ENCODE results near the gene RHBDD2. TPM values are rescaled to one million over a fixed set of nuclear protein-coding genes. Genes with fewer than 3 reads are reported as not detected.

RHBDD2 gene
- total RNA-seq, 1 donor from 2014 or later, result 34.1 TPM

GRCh38 chr7:75922966-75923603, 44.3 kb downstream of the RHBDD2 start:
- TF ChIP-seq POLR2A (IDR thresholded peaks at IDR 0.05) (no peak), CTCF (IDR thresholded peaks at IDR 0.05) (no peak), POLR2AphosphoS5 (IDR thresholded peaks at IDR 0.05; ENCODE audit: insufficient read depth in 1 of 2, low read depth in 1 of 2) (no peak)

GRCh38 chr7:75924256-75924655, 45.4 kb downstream of the RHBDD2 start:
- intact Hi-C loops (cut with DNase I), result no loop called here
- H3K4me3 ChIP-seq, result no peak overlapping the region

More at GRCh38 chr7:75922966-75923603, 44.3 kb downstream of the RHBDD2 start:
- Histone ChIP-seq H3K27ac (no peak overlapping the region), H3K27me3 (no peaks in the 10 kb centered on the region), H3K9me3 (no peaks in the 10 kb centered on the region), H3K36me3 (no peaks in the 10 kb centered on the region), H3K4me1 (peaks cover 23% of the 10 kb centered on the region), H3K4me3 (no peak overlapping the region)
- intact Hi-C loops (cut with DNase I), result no loop called here
- no peak for DNase-seq (ENCODE audit: extremely low spot score in 2 of 2)

GRCh38 chr7:75924889-75925288, 46.1 kb downstream of the RHBDD2 start:
- Histone ChIP-seq H3K27ac (no peak overlapping the region), H3K9me3 (no peaks in the 10 kb centered on the region), H3K4me3 (no peak overlapping the region), H3K27me3 (no peaks in the 10 kb centered on the region), H3K4me1 (peaks cover 10% of the 10 kb centered on the region), H3K36me3 (no peaks in the 10 kb centered on the region)
- intact Hi-C loops (cut with DNase I), result no loop called here
- no peak for TF ChIP-seq CTCF (IDR thresholded peaks at IDR 0.05)
- no peak for TF ChIP-seq POLR2A (IDR thresholded peaks at IDR 0.05)
- no peak for TF ChIP-seq POLR2AphosphoS5 (IDR thresholded peaks at IDR 0.05; ENCODE audit: insufficient read depth in 1 of 2, low read depth in 1 of 2)
- no peak for DNase-seq (ENCODE audit: extremely low spot score in 2 of 2)

More at GRCh38 chr7:75924256-75924655, 45.4 kb downstream of the RHBDD2 start:
- Histone ChIP-seq H3K27ac (no peak overlapping the region), H3K4me1 (peaks cover 17% of the 10 kb centered on the region), H3K36me3 (no peaks in the 10 kb centered on the region), H3K9me3 (no peaks in the 10 kb centered on the region), H3K27me3 (no peaks in the 10 kb centered on the region)
- no peak for DNase-seq (ENCODE audit: extremely low spot score in 2 of 2)
- TF ChIP-seq POLR2A (IDR thresholded peaks at IDR 0.05) (no peak), CTCF (IDR thresholded peaks at IDR 0.05) (no peak), POLR2AphosphoS5 (IDR thresholded peaks at IDR 0.05; ENCODE audit: insufficient read depth in 1 of 2, low read depth in 1 of 2) (no peak)

- no peaks in the 10 kb centered on the region for H3K9me3 ChIP-seq
- TF ChIP-seq POLR2AphosphoS5 (IDR thresholded peaks at IDR 0.05; ENCODE audit: insufficient read depth in 1 of 2, low read depth in 1 of 2), result no peak
- no peak for TF ChIP-seq POLR2A (IDR thresholded peaks at IDR 0.05)
- no peak for TF ChIP-seq CTCF (IDR thresholded peaks at IDR 0.05)
- DNase-seq (ENCODE audit: extremely low spot score in 2 of 2), result no peak
- H3K36me3 ChIP-seq, result no peaks in the 10 kb centered on the region
- no peaks in the 10 kb centered on the region for H3K27me3 ChIP-seq
- H3K4me1 ChIP-seq, result peaks cover 4% of the 10 kb centered on the region
- no peak overlapping the region for H3K4me3 ChIP-seq
- no peak overlapping the region for H3K27ac ChIP-seq
- intact Hi-C loops (cut with DNase I), result no loop called here
Measured at GRCh38 chr7:75925717-75926435, 47.0 kb downstream of the RHBDD2 start.

- Histone ChIP-seq H3K27me3 (no peaks in the 10 kb centered on the region), H3K27ac (no peak overlapping the region), H3K4me1 (peaks cover 9% of the 10 kb centered on the region), H3K36me3 (no peaks in the 10 kb centered on the region), H3K4me3 (no peak overlapping the region), H3K9me3 (no peaks in the 10 kb centered on the region)
- intact Hi-C loops (cut with DNase I), result no loop called here
- DNase-seq (ENCODE audit: extremely low spot score in 2 of 2), result no peak
- TF ChIP-seq CTCF (IDR thresholded peaks at IDR 0.05) (no peak), POLR2A (IDR thresholded peaks at IDR 0.05) (no peak), POLR2AphosphoS5 (IDR thresholded peaks at IDR 0.05; ENCODE audit: insufficient read depth in 1 of 2, low read depth in 1 of 2) (no peak)
Measured at GRCh38 chr7:75928568-75928914, 49.7 kb downstream of the RHBDD2 start.

Measured in vagina (tissue), 2 donors.